ENCODE data around the gene EOGT. TPM values are rescaled to one million over a fixed set of nuclear protein-coding genes. Genes with fewer than 3 reads are reported as not detected.

EOGT gene
- total RNA-seq, 4 donors from 2014 or later: 75.0 to 135 (median 94.3) TPM

GRCh38 chr3:68985146-68985790 is 28.2 kb downstream of the EOGT start:
- WGBS, 2 donors (ENCODE audit: low coverage in 1 of 2): 54 to 60% methylated on average over 1 to 3 of the region's 3 CpGs
- H3K36me3 ChIP-seq: peaks cover 14 to 95% of the 10 kb centered on the region in 2 donors

GRCh38 chr3:68984011-68984530 is 29.4 kb downstream of the EOGT start:
- no peak overlapping the region for H3K27ac ChIP-seq
- 71 to 75% methylated on average over 2 to 5 of the region's 5 CpGs for WGBS, 2 donors (ENCODE audit: low coverage in 1 of 2)
- no peak for TF ChIP-seq CTCF (IDR thresholded peaks at IDR 0.05)
- no peak overlapping the region for H3K4me3 ChIP-seq
- H3K36me3 ChIP-seq: peaks cover 14 to 99% of the 10 kb centered on the region in 2 donors
- no peaks in the 10 kb centered on the region for H3K27me3 ChIP-seq
- no peaks in the 10 kb centered on the region for H3K9me3 ChIP-seq
- ATAC-seq: no peak
- peaks cover 0 to 9% (median 0%) of the 10 kb centered on the region in 3 donors for H3K4me1 ChIP-seq

More at GRCh38 chr3:68985146-68985790, 28.2 kb downstream of the EOGT start:
- Histone ChIP-seq H3K4me3 (no peak overlapping the region), H3K27me3 (no peaks in the 10 kb centered on the region), H3K27ac (peak overlapping the region in 1 of 4 donors; percentile 29), H3K4me1 (peaks cover 0 to 9% (median 0%) of the 10 kb centered on the region in 3 donors), H3K9me3 (no peaks in the 10 kb centered on the region)
- TF ChIP-seq POLR2AphosphoS5 (IDR thresholded peaks at IDR 0.05) (no peak), CTCF (IDR thresholded peaks at IDR 0.05) (no peak), POLR2A (IDR thresholded peaks at IDR 0.05) (no peak), EP300 (IDR thresholded peaks at IDR 0.05) (no peak)
- ATAC-seq: no peak

GRCh38 chr3:68977486-68978167 is 35.9 kb downstream of the EOGT start:
- H3K4me3 ChIP-seq: no peak overlapping the region
- H3K27ac ChIP-seq: no peak overlapping the region
- H3K36me3 ChIP-seq: peaks cover 15 to 85% of the 10 kb centered on the region in 2 donors
- whole genome bisulfite sequencing, 2 donors (ENCODE audit: low coverage in 1 of 2): 67 to 73% methylated on average over 8 of the region's 8 CpGs
- TF ChIP-seq POLR2AphosphoS5 (IDR thresholded peaks at IDR 0.05) (no peak), CTCF (IDR thresholded peaks at IDR 0.05) (no peak), POLR2A (IDR thresholded peaks at IDR 0.05) (no peak), EP300 (IDR thresholded peaks at IDR 0.05) (no peak)
- no peaks in the 10 kb centered on the region for H3K9me3 ChIP-seq
- ATAC-seq: no peak
- no peaks in the 10 kb centered on the region for H3K4me1 ChIP-seq
- H3K27me3 ChIP-seq: no peaks in the 10 kb centered on the region

- ATAC-seq: no peak
- Histone ChIP-seq H3K4me3 (no peak overlapping the region), H3K27me3 (no peaks in the 10 kb centered on the region), H3K4me1 (no peaks in the 10 kb centered on the region), H3K36me3 (peaks cover 13 to 56% of the 10 kb centered on the region in 2 donors), H3K27ac (no peak overlapping the region), H3K9me3 (no peaks in the 10 kb centered on the region)
- TF ChIP-seq CTCF (IDR thresholded peaks at IDR 0.05) (no peak), POLR2A (IDR thresholded peaks at IDR 0.05) (no peak), EP300 (IDR thresholded peaks at IDR 0.05) (no peak), POLR2AphosphoS5 (IDR thresholded peaks at IDR 0.05) (no peak)
- 86 to 88% methylated on average over 4 to 5 of the region's 5 CpGs for WGBS, 2 donors (ENCODE audit: low coverage in 1 of 2)
These were observed 38.8 kb downstream of the EOGT start for GRCh38 chr3:68974711-68975110.
